MM.1S (cell line): ENCODE measurements around the gene PHLDB1.

Experiments used
- EZH2 ChIP-seq: fragments of 300-600 bp; sonication (generic); optimal IDR thresholded peaks from 2 replicates; pipeline ENCODE3; 2017; ENCODE audit warnings: low read depth, mild to moderate bottlenecking, antibody characterized with exemption, low read length, mixed read lengths
- EZH2phosphoT487 ChIP-seq: fragments of 300-600 bp; sonication (generic); IDR thresholded peaks from 2 replicates; pipeline ENCODE4 v1.6.1; 2018; ENCODE audit warnings: antibody characterized with exemption, low read length
- TF ChIP-seq, protein P1 (sequence below): fragments of 300-600 bp; sonication (generic); IDR thresholded peaks from 2 replicates; pipeline ENCODE4 v1.5.1; 2016; ENCODE audit warnings: antibody characterized with exemption, low read length, mixed read lengths

DNA sequence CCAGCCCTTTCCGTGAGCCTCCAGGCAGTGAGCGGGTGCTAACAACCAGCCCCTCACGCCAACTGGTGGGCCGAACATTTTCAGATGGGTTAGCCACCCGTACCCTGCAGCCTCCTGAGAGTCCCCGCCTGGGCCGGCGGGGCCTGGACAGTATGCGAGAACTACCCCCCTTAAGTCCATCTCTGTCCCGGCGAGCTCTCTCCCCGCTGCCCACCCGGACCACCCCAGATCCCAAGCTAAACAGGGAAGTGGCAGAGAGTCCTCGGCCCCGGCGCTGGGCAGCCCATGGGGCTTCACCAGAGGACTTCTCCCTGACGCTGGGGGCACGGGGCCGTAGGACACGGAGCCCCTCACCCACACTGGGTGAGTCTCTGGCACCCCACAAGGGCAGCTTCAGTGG, 20.6 kb downstream of the PHLDB1 start:
- TF ChIP-seq, protein P1, sequence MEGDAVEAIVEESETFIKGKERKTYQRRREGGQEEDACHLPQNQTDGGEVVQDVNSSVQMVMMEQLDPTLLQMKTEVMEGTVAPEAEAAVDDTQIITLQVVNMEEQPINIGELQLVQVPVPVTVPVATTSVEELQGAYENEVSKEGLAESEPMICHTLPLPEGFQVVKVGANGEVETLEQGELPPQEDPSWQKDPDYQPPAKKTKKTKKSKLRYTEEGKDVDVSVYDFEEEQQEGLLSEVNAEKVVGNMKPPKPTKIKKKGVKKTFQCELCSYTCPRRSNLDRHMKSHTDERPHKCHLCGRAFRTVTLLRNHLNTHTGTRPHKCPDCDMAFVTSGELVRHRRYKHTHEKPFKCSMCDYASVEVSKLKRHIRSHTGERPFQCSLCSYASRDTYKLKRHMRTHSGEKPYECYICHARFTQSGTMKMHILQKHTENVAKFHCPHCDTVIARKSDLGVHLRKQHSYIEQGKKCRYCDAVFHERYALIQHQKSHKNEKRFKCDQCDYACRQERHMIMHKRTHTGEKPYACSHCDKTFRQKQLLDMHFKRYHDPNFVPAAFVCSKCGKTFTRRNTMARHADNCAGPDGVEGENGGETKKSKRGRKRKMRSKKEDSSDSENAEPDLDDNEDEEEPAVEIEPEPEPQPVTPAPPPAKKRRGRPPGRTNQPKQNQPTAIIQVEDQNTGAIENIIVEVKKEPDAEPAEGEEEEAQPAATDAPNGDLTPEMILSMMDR = no peak
- TF ChIP-seq EZH2 (no peak), EZH2phosphoT487 (no peak)
